Pulmonary artery endothelial cell (primary cell): ENCODE data around the gene GREB1. TPM values are rescaled to one million over a fixed set of nuclear protein-coding genes. Genes with fewer than 3 reads are reported as not detected.

Source experiments
- DNase-seq: peaks from one replicate; pipeline ENCODE4 v3.0.0-alpha.2; 2011; ENCODE audit warnings: low read depth, low spot score
- total RNA-seq: library from RNA; depleted of rRNA; stranded (reverse); fragments of >200 nt; gene quantifications from 2 replicates; pipeline ENCODE4 v1.2.3, GENCODE V29; 2014

GREB1 gene
- total RNA-seq, 1 donor from 2014 or later, result 0.07 TPM

GRCh38 chr2:11559066-11559785, 25.4 kb downstream of the GREB1 start:
- no peak for DNase-seq

GRCh38 chr2:11559786-11560155, 25.9 kb downstream of the GREB1 start:
- no peak for DNase-seq

DNA sequence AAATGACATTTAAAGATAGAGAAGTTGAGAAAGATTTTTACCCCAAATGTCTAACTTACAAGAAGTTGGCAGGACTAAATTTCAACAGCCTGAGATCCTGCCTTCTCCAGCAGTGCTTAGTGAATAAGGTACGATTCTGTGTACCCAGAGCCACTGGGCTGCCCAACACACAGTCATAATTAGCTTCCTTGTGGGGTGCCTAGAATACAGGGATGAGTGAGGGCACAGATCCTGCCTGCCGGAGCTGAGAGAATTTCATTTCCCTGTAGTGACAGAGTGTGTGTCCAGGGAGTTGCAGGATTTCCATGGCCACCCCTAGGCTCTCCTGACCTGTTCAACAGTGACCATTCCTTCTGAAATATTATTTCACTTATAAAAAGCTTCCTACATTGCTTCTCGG, 27.0 kb downstream of the GREB1 start:
- no peak for DNase-seq

DNA sequence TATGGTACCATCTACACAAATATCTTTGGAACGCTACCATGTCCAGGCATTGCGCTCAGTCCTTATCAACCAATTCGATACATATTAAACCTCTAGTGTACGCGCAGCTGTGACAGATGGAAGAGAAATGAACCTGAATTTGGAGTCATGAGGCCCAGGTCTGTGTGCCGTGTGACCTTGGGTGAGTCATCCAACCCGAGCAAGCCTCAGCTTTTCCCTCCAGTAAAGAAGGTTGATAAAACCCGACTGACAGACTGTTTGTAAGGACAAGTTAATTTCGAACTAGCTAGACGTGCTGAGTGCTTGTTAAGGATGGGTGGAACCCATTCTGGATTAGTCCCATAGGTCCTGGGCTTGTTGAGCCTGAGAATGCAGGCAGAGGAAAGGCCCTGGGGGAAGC, 28.2 kb downstream of the GREB1 start:
- no peak for DNase-seq

DNA sequence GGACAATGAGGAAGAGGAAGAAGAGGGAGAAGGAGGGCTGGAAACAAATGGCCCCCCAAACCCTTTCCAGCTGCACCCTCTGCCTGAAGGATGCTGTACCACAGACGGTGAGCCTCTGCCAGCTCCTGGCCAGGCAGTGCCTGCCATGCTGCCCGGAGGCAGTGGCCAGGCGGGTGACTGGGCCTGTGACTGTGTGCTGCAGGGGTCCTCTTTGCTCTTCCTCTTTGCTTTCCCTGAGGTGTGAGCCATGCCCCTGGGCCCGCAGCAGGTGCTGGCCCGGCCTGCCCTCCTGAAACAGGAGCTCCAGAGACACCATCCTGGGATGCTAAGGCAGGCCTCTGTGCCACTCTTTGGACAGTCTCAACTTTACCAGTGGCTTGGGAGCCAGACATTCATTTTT, 28.6 kb downstream of the GREB1 start:
- no peak for DNase-seq

GRCh38 chr2:11563784-11564666, 30.2 kb downstream of the GREB1 start:
- no peak for DNase-seq

DNA sequence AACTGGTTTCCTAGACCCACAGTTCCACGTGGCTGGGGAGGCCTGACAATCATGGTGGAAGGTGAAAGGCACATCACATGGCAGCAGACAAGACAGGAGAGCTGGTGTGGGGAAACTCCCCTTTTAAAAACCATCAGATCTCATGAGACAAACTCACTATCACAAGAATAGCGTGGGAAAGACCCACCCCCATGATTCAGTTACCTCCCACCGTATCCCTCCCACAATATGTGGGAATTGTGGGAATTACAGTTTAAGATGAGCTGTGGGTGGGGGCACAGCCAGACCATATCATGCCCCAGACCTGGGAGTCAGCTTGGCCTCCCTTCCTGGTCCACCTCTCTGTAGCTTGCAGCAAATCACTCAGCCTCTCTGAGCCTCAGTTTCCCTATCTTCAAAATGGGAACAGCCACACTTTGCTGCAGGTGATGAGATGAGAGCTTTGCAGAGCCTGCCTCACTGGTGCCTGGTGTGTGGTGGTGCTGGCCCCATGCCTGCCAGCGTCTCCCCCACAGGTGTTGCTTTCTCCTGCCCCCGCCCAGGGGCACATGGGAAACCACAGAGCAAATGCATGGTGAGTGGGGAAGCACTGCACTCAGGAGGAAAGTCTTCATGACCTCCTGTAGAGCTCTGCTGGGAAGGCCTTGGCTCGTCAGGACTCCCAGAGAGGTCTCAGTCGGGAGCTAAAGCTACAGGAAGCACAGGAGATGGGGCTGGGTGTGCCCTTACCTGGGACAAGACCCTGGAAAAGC, 31.1 kb downstream of the GREB1 start:
- DNase-seq, result no peak

DNA sequence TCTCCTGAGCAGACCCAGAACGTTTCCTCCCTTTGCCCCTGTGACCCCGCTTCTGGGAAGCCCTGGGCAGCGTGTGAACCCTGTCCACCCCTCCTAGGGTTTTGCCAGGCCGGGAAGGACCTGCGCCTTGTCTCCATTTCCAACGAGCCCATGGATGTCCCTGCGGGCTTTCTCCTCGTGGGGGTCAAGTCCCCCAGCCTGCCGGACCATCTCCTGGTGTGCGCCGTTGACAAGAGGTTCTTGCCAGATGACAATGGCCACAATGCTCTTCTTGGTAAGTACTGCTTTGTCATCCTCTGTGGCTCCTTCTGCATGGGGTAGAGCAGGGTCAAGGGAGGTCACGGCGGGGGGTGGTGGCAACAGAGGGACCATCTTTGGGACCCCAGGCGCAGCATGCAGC, 32.5 kb downstream of the GREB1 start:
- no peak for DNase-seq

DNA sequence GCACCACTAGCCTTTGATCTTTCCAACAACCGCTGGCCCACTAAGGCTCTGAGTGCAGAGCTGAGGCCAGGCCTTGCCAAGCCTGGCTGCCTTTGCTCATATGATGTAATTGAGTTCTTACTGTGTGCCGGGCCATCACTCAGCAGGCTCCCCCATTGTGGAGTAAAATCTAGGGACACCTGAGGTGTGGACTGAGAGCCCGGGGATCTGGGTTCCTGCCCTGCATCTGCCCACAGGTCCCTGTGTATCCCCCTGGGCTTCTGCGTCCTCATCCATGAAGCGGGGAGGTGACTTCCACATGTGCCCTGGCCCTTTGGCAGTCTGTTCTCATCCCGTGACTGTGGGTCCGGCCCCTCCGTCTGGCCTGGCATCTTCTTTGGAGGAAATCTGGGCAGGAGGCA, 33.8 kb downstream of the GREB1 start:
- DNase-seq, result no peak

DNA sequence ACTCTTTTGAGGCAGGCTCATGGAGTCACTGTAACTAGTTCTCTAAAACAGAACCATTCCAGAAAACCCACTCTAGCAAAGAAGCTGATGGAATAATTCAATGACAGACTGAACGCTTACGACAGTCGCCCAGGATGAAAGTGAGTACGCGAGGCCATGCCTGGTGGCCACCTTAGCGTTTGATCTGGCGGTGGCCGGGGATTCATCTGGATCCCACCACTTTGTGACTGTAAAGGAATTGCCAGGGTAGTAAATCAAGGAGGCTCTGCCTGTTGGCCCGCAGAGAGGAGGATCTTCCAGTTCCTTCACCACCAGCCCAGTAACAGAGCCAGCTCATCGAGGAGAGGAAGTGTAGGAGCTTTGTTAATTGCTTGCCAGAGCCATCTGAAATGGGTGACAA, 34.6 kb downstream of the GREB1 start:
- DNase-seq, result no peak

DNA sequence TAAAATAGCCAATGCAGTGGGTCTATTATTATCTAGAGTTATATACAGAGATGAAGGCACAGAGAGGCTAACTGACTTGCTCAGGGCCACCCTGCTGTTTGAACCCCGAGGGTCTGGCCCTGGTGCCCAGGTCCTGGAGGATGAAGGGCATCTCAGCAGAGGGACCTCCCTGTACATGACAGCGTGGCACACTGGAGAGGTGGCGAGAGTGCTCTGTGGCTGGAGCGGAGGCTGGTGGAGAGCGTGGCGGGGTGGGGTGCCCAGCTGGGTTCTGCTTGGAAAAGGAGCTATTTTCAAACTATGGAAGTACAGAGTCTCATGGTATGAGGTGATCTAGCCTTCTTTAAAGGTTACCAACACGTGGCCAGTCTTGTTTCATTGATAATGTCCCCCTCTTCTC, 35.8 kb downstream of the GREB1 start:
- DNase-seq, result no peak

GRCh38 chr2:11571170-11571569, 37.3 kb downstream of the GREB1 start:
- no peak for DNase-seq

- no peak for DNase-seq
These were observed 39.2 kb downstream of the GREB1 start for GRCh38 chr2:11572996-11573395.

DNA sequence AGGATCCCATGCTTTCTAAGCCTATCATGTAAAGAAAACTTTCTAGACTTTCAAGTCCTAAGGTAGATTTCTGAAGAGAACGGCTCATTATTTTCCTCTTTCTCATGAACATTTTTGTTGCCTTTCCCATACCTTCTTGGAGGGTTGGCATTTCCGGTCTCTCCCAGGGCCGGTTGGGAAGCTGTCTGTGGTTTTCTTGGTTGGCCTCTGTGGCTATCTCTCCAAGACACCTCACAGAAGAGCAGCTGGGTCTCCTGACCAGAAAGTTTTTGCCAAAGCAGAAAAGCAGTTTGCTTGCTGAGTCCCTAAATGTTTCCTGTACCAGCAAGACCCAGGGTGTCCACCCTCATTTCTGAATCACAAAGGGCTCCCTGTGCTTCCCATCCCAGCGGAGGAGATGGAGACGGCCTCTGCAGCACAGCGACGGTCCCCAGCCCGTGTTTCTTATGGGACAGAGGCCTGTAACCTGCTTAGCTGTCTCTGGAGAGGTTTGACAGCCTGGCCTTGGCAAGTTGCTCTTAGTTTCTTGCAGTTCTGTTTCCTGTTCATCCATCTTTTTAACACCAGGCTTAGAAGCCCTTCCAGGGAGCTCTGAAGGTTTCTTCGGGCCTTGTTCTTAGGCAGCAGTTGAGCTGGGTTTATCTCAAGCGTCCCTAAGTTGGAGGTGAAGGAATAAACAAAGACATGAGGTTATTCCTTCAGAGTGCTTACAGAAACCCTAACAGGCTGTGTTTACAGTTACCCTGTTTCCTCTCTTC, 39.8 kb downstream of the GREB1 start:
- no peak for DNase-seq

DNA sequence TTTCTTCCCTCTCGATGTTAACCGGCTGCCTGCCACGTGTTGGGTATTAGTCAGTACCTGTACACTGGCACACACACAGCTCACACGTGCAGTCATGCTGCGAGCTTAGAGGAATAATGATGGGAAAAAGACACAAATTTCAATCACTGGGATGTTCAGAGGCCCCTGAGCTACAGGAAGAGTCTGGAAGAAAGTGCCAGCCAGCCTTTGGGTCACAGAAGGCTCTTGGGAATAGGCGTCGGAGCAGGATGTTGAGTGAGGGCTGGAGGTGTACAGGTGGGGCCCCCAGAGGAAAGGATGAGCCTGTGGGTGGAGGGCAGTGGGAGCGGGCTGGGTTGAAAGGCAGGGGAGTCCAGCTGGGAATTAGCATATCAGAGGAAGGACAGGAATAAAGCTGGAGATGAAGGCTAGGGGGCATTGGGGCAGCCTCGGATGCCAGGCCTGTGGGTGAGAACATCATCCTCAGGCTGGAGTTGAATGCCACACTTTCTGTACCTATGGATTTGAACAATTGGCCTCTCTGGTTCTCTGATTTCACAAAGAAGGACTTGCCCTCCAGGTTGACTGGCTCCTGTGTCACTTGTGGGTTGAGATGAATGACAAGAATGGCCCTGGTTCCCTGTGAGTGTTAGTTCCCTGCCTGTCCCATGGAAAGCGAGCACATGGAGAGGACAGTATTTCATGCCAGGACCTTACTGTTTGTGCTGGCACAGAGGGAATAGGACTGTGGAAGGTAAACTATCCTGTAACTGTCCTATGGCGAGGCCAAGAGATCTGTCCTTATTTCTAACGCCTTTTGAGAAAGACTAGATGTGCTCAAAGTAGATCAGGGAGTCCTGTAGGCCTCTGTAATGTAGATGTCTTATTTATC, 40.6 kb downstream of the GREB1 start:
- DNase-seq, result no peak

DNA sequence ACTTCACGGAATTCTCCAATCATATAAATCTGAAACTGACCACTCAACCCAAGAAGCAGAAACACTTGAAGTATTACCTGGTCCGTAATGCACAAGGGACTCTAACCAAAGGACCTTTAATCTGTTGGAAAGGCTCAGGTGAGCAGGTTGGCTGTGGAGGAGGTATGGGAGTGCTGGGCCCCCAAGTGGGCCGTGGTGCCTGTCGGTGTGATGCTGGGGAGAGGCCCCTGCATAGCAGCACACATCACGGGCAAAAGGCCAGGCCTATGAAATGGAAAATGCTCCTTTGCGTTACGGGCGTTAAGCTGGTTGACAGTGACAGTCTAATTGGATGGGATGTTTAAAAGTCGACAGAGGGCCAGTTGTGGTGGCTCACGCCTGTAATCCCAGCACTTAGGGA, 42.6 kb downstream of the GREB1 start:
- no peak for DNase-seq

DNA sequence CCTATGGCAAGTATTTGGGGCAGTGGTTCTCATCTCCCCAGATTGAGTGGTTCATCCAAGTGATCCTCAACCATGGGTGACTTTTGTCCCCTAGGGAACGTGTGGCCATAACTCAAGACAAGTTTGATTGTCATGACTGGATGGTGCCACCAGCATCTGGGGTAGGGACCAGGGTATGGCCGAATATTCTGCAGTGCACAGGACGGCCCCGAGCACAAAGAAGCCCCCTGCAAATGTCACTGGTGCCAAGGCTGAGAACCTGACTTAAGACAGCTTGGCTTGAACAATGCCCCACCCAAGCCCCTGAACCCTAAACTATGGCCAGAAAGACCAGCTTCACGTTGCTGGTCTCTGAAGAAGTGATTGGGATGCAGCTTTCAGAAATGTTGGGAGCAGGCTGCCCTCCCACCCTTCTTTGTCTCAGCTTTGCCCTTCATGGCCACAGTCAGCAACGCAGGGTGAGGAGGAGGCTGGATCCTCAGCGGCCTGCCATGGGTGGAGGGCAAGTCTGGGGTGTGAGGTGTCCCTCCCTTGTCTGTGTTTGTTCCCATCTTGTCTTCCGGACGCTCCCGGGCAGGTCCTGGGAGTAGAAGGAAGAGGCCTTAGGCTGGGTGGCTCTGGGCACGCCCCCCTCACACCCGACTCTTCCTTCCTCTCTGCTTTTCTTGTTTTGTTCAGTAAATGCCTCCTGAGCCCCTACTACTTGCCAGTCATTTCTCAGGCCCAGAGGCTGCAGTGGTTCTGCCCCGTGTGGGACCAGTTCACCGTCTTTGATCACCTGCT, 43.4 kb downstream of the GREB1 start:
- DNase-seq, result no peak

DNA sequence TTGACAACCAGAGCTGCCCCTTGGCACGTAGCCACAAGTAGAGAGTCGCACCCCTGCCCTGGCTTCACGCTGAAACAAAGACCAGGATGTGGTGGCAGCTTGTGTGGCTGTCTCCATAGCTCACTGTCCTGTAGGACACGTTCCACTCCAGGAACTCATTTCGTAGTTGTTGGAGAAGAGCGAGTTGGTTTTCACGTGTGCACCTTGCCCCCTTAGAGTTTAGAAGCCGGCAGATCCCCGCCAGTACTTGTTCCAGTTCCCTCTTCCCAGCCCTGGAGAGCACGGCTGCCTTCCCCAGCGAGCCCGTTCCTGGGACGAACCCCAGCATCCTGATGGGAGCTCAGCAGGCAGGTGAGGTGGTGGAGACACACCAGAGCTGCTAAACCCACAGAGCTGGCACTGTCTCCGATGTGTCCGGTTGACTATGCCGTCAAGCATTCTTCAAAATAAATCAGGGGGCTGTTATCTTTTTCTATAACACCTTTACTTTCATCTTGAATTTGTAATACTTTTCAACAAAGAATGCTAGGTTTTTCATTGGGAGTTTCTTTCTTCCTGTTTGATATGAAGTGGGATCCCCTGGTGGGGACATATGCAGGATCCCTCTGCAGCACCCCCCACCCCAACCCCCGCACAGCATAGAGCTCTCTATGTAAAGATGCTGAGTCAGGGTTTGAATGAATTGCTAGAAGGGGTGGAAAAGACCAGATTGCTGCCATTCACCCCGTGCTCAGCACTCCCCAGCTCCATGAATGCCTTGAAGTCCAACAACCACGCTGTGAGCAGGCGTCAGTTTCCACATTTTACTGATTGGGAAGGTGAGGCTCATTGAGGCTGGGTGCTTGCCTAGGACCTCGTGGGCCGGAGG, 44.5 kb downstream of the GREB1 start:
- no peak for DNase-seq
